Skin epidermis (tissue), 12 donors: Measurements from ENCODE around the gene LRFN3.
"Not testable (repeated sequence)": the region's sequence is repeated elsewhere in the genome, so short reads cannot be mapped to it uniquely, and the experiment has no call there.

Experiments used
- H3K27ac ChIP-seq, 21 experiments: fragments of 200-600 bp; sonication (generic) in 11 of 21; one replicate each; pipeline ENCODE4 v1.5.0; 2020; ENCODE audit warnings: mild to moderate bottlenecking in 3 of 21, inconsistent platforms in 2 of 21, moderate library complexity in 2 of 21
- H3K4me3 ChIP-seq, 7 experiments: fragments of 200-600 bp; sonication (generic) in 2 of 7; one replicate each; pipeline ENCODE4 v1.5.0; 2020; ENCODE audit warnings: inconsistent platforms in 2 of 7, mild to moderate bottlenecking in 2 of 7, moderate library complexity in 1 of 7

Gene LRFN3

DNA sequence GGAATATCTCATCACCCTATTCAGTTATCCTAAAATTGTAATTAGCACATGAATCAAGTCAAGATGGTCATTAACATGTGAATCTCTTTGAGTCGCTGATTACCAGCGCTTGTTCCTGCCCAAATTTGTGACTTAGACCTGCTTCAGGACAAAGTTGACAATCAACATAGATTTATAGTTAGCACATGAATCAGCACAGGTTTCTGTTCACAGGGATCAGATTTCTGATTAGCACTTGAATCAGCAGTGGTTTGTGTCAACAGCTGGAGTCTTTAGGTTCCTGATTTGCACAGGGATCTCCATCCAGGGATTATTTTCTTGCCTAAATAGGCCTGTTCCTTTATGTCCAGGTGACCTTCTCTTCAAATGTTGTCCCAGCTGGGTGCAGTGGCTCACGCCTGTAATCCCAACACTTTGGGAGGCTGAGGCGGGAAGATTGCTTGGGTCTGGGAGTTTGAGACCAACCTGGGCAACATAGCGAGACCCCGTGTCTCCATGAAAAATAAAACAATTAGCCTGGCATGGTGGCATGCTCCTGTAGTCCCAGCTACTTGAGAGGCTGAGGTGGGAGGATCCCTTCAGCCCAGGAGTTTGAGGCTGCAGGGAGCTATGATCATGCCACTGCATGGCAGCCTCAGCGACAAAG lies 3.8 kb upstream of the LRFN3 start:
- no peak overlapping the region for H3K4me3 ChIP-seq
- no peak overlapping the region for H3K27ac ChIP-seq

GRCh38 chr19:35936738-35937268 lies 629 bp downstream of the LRFN3 start:
- H3K4me3 ChIP-seq = peak overlapping the region; percentile 52 to 80 (median 65)
- peak overlapping the region in 19 of 21 experiments; percentile 36 to 89 (median 80) for H3K27ac ChIP-seq

- Histone ChIP-seq H3K4me3 (peak overlapping the region; percentile 52 to 80 (median 65)), H3K27ac (peak overlapping the region in 11 of 21 experiments; percentile 23 to 89 (median 84))
Observed at GRCh38 chr19:35937345-35938281, 1.4 kb downstream of the LRFN3 start.

DNA sequence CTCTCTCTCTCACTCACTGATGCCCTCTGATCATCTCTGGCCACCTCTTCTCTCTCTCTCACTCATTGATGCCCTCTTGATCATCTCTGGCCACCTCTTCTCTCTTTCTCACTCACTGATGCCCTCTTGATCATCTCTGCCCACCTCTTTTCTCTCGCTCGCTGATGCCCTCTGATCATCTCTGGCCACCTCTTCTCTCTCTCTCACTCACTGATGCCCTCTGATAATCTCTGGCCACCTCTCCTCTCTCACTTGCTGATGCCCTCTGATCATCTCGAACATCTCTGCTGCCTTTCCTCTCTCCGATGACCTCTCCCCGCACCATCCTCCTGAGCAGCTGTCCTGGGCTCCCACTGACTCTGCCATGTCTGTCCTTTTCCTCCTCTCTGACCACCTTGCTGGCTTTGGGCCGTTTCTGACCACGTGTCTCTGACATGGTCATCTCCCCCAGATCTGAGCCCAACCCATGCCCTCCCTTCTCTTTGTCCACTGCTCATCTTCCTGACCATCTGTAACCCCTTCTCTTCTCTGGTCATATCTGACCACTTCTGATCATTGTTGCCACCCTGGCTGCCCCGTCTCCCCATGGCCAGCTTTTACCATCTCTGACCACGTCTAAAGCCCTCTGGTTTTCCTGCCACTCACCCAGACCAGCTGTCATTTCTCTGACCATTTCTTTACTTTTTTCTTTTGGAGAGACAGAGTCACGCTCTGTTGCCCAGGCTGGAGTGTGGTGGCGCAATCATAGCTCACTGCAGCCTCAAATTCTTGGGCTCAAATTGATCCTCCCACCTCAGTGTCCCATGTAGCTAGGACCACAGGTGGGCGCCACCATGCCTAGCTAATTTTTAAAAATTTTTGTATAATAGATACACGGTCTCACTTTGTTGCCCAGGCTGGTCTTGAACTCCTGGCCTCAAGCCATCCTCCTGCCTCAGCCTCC lies 2.4 kb downstream of the LRFN3 start:
- H3K4me3 ChIP-seq = no peak overlapping the region
- no peak overlapping the region for H3K27ac ChIP-seq

DNA sequence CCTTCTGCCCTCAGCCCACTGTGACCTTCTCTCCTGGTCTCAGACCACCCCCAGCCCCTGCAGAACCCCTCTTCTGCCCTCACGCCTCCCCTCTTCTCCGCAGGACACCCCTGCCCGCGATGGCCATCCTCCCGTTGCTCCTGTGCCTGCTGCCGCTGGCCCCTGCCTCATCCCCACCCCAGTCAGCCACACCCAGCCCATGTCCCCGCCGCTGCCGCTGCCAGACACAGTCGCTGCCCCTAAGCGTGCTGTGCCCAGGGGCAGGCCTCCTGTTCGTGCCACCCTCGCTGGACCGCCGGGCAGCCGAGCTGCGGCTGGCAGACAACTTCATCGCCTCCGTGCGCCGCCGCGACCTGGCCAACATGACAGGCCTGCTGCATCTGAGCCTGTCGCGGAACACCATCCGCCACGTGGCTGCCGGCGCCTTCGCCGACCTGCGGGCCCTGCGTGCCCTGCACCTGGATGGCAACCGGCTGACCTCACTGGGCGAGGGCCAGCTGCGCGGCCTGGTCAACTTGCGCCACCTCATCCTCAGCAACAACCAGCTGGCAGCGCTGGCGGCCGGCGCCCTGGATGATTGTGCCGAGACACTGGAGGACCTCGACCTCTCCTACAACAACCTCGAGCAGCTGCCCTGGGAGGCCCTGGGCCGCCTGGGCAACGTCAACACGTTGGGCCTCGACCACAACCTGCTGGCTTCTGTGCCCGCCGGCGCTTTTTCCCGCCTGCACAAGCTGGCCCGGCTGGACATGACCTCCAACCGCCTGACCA lies 3.3 kb downstream of the LRFN3 start:
- Histone ChIP-seq H3K4me3 (no peak overlapping the region), H3K27ac (no peak overlapping the region)

DNA sequence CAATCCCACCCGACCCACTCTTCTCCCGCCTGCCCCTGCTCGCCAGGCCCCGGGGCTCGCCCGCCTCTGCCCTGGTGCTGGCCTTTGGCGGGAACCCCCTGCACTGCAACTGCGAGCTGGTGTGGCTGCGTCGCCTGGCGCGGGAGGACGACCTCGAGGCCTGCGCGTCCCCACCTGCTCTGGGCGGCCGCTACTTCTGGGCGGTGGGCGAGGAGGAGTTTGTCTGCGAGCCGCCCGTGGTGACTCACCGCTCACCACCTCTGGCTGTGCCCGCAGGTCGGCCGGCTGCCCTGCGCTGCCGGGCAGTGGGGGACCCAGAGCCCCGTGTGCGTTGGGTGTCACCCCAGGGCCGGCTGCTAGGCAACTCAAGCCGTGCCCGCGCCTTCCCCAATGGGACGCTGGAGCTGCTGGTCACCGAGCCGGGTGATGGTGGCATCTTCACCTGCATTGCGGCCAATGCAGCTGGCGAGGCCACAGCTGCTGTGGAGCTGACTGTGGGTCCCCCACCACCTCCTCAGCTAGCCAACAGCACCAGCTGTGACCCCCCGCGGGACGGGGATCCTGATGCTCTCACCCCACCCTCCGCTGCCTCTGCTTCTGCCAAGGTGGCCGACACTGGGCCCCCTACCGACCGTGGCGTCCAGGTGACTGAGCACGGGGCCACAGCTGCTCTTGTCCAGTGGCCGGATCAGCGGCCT lies 4.1 kb downstream of the LRFN3 start:
- no peak overlapping the region for H3K27ac ChIP-seq
- H3K4me3 ChIP-seq = no peak overlapping the region

- no peak overlapping the region for H3K27ac ChIP-seq
- H3K4me3 ChIP-seq = no peak overlapping the region
Observed at GRCh38 chr19:35940839-35941238, 4.7 kb downstream of the LRFN3 start.

DNA sequence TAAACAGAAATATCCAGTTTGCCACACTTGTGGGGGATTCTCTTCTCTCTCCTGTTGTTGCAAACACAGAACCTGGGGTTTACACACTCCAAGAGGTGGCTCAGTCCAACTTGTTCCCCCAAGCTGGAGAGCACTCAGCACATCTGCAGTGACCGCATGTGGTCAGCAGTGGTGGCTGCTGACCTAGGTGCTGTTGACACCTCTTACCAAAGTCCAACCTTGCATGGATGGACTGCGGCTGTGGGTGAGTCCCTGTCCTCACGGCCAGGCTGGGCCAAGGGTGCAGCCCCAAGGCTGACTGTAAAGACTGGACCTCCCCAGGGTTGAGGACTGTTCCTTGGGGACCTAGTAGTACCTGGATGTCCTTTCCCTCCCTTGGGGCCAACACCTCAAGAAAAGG lies 6.1 kb downstream of the LRFN3 start:
- no peak overlapping the region for H3K27ac ChIP-seq
- H3K4me3 ChIP-seq = no peak overlapping the region

DNA sequence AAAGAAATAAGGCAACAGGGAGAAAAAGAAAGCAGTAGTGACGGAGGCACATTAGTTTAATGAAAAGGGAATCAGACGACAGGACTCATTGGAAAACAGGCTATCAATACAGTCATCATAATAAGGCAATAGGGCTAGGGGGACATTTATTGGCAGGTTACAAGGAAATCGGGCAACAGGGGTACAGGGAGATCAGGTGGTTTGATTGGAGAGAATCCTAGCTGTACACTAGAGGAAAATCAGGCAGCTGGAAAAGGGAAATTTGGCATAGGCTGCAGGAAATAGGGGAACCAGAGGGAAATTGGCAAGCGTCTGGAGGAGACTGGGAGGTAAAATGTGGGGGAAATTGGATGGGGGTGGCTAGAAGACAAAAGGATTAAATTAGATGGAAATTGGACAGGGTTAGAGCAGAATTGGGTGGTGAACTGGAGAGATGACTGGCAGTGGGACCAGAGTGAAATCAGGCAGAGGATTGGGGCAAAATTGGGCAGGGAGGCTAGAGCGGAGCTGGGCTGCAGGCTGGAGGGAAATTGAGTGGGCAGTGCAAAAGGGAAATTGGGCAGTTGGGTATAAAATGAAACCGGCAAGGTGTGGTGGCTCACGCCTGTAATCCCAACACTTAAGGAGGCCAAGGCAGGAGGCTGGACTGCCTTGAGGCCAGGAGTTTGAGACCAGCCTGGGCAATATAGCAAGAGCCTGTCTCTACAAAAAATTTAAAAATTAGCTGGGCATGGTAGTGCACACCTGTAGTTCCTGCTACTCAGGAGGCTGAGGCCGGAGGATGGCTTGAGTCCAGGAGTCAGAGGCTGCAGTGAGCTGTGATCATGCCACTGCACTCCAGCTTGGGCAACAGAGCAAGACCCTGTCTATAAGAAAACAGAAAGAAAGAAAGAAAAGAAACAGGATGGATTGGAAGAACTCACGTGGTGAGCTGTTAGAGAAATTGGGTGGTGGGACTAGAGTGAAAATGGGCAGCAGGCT lies 7.4 kb downstream of the LRFN3 start:
- Histone ChIP-seq H3K4me3 (no peak overlapping the region), H3K27ac (no peak overlapping the region)

GRCh38 chr19:35944556-35944955 lies 8.4 kb downstream of the LRFN3 start:
- H3K27ac ChIP-seq = no peak overlapping the region

GRCh38 chr19:35945121-35945790 lies 9.1 kb downstream of the LRFN3 start:
- Histone ChIP-seq H3K4me3 (no peak overlapping the region), H3K27ac (no peak overlapping the region)

More at GRCh38 chr19:35944556-35944955, 8.4 kb downstream of the LRFN3 start:
- H3K4me3 ChIP-seq = no peak overlapping the region

DNA sequence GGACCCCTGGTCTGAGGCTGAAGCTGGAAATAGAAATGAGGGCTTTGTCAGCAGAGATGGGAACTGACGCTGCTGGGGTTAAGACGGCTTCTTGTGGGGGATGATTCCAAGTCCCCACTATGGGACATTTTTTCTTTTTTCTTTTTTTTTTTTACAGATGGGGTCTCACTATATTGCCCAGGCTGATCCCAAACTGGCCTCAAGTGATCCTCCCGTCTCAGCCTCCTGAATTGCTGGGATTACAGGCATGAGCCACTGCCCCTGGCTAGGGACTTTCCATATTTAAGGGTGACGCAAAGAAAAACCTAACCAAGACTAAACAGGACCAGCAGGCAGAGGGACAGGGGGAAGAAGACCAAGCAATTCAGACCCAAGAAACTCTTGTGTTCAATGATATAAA lies 10.0 kb downstream of the LRFN3 start:
- H3K4me3 ChIP-seq = no peak overlapping the region
- H3K27ac ChIP-seq = no peak overlapping the region

GRCh38 chr19:35949131-35949530 lies 13.0 kb downstream of the LRFN3 start:
- Histone ChIP-seq H3K4me3 (no peak overlapping the region), H3K27ac (no peak overlapping the region)

- H3K4me3 ChIP-seq = no peak overlapping the region
- no peak overlapping the region for H3K27ac ChIP-seq
Observed at GRCh38 chr19:35955881-35956634, 19.9 kb downstream of the LRFN3 start.

DNA sequence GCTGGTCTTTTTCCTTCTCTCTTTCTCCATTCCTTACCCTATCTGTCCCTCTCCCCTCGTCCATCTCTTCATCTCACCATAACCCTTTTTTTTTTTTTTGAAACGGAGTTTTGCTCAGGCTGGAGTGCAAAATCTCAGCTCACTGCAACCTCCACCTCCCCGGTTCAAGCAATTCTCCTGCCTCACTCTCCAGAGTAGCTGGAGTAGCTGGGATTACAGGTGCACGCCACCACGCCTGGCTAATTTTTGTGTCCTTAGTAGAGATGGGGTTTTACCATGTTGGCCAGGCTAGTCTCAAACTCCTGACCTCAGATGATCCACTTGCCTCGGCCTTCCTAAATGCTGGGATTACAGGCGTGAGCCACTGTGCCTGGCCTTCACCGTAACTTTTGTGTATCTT lies 21.2 kb downstream of the LRFN3 start:
- not testable (repeated sequence) for H3K27ac ChIP-seq

DNA sequence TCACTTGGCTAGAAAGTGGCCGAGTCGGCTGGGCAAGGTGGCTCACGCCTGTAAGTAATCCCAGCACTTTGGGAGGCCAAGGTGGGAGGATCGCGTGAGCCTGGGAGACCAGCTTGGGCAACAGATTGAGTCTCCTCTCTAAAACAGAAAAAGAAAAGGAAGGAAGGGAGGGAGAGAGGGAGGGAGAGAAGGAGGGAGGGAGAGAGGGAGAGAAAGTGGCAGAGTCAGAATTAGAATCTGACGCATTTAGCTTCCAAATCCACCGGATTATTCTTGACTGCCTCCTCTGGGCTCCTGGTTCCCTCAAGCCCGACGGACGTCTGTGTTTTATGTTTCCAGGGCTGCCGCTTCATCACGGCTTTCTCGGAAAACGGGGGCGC lies 22.5 kb downstream of the LRFN3 start:
- peak overlapping the region in 3 of 21 experiments; percentile 16 to 63 (median 59) for H3K27ac ChIP-seq
- H3K4me3 ChIP-seq = peak overlapping the region in 2 of 7 experiments; percentile 11 to 29

More for the DNA sequence above, 21.2 kb downstream of the LRFN3 start:
- H3K4me3 ChIP-seq = not testable (repeated sequence)
